Thymus (tissue), 11 donors: ENCODE measurements around the gene PTGER2. TPM values are rescaled to one million over a fixed set of nuclear protein-coding genes. Genes with fewer than 3 reads are reported as not detected.

Experiments
- DNase-seq, 9 donors: peaks; one replicate each; pipeline ENCODE4 v3.0.0-alpha.2; 2013; ENCODE audit warnings: low spot score in 9 of 9, low read depth in 6 of 9, missing footprints in 1 of 9
- H3K27ac ChIP-seq, 2 donors: one replicate each; pipeline ENCODE4 v1.5.1; 2013; ENCODE audit warnings: control low read depth in 1 of 2, low read depth in 1 of 2, low read length in 1 of 2, mild to moderate bottlenecking in 1 of 2, moderate library complexity in 1 of 2
- H3K27me3 ChIP-seq, 2 donors: one replicate each; pipeline ENCODE4 v1.5.1; 2013; ENCODE audit warnings: low read length in 1 of 2; ENCODE audit not compliant: control insufficient read depth in 2 of 2, insufficient read depth in 1 of 2
- H3K36me3 ChIP-seq, 2 donors: one replicate each; pipeline ENCODE4 v1.5.1; 2013; ENCODE audit warnings: low read length in 1 of 2, mild to moderate bottlenecking in 1 of 2, moderate library complexity in 1 of 2; ENCODE audit not compliant: control insufficient read depth in 2 of 2, insufficient read depth in 2 of 2
- H3K4me1 ChIP-seq, 2 donors: one replicate each; pipeline ENCODE4 v1.5.1; 2013; ENCODE audit warnings: low read length in 2 of 2; ENCODE audit not compliant: control insufficient read depth in 2 of 2, insufficient read depth in 2 of 2
- H3K4me3 ChIP-seq, 2 donors: one replicate each; pipeline ENCODE4 v1.5.1; 2013; ENCODE audit warnings: low read length in 2 of 2, control low read depth in 1 of 2, mild to moderate bottlenecking in 1 of 2
- H3K9me3 ChIP-seq, 2 donors: one replicate each; pipeline ENCODE4 v1.5.1; 2013; ENCODE audit warnings: low read length in 1 of 2, mild to moderate bottlenecking in 1 of 2; ENCODE audit not compliant: control insufficient read depth in 2 of 2, insufficient read depth in 1 of 2
- WGBS: extraction: QIAGEN DNeasy Blood & Tissue Kit; methylation state at CpG from one replicate; pipeline ENCODE4 v1.1.7; 2013; 5-methylcytosine and 5-hydroxymethylcytosine counted together
- polyA plus RNA-seq: library from polyadenylated mRNA; stranded (reverse); fragments of 200-250 nt; gene quantifications from one replicate; pipeline ENCODE4 v1.2.3, GENCODE V29; 2013
- total RNA-seq: library from RNA; stranded (reverse); fragments of 120-200 nt; gene quantifications from one replicate; pipeline ENCODE4 v1.2.4, GENCODE V29; 2013
- donor health status: healthy.

Gene PTGER2
- total and polyA plus RNA-seq, 2 donors = 1.4 to 2.5 TPM

GRCh38 chr14:52369305-52369801 is 55.2 kb downstream of the PTGER2 start:
- Histone ChIP-seq H3K9me3 (no peaks in the 10 kb centered on the region), H3K27me3 (no peaks in the 10 kb centered on the region), H3K4me3 (no peak overlapping the region), H3K36me3 (no peaks in the 10 kb centered on the region), H3K4me1 (no peaks in the 10 kb centered on the region), H3K27ac (no peak overlapping the region)
- no peak for DNase-seq
- WGBS = 94% methylated on average over 3 of the region's 3 CpGs

DNA sequence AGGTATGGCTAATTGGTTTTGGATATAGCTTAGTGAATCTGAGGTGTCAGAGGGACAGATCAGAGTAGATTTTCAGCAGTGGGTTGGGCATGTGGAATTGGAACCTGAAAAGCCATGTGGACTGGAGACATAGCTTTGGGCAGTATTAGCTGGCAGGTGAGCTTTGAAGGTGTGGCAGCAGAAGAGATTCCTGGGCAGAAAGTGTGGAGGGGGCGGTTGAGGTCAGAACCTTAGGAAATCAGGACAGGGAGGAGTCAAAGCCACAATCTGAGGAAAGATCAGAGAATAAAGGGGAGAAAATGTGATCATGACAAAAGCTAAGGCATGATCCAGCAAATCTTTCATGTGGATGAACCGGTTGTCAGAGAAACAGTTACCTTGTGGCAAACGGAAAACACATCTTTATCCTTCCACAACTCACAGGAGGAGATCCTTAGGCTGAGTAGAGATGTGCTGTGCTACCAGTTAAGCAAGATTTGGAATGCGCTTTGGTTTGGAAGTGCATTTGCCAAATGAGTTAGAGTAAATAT is 56.4 kb downstream of the PTGER2 start:
- no peaks in the 10 kb centered on the region for H3K4me1 ChIP-seq
- no peak overlapping the region for H3K27ac ChIP-seq
- no peaks in the 10 kb centered on the region for H3K36me3 ChIP-seq
- H3K4me3 ChIP-seq = no peak overlapping the region
- no peaks in the 10 kb centered on the region for H3K9me3 ChIP-seq
- no peak for DNase-seq
- no peaks in the 10 kb centered on the region for H3K27me3 ChIP-seq
- WGBS = 98% methylated on average over 4 of the region's 4 CpGs

GRCh38 chr14:52377940-52378339 is 63.8 kb downstream of the PTGER2 start:
- no peaks in the 10 kb centered on the region for H3K9me3 ChIP-seq
- no peaks in the 10 kb centered on the region for H3K4me1 ChIP-seq
- no peak overlapping the region for H3K27ac ChIP-seq
- DNase-seq = no peak
- no peaks in the 10 kb centered on the region for H3K36me3 ChIP-seq
- 99% methylated on average over 3 of the region's 3 CpGs for WGBS
- H3K4me3 ChIP-seq = no peak overlapping the region
- no peaks in the 10 kb centered on the region for H3K27me3 ChIP-seq

Other genes with a start within 250 kb of the PTGER2 start
- 7.5 TPM for gene NID2, start 245.3 kb upstream of the PTGER2 start, total RNA-seq
- 2.5 TPM for gene NID2, start 245.3 kb upstream of the PTGER2 start, polyA plus RNA-seq
- 0.38 TPM for gene PTGDR, start 46.6 kb upstream of the PTGER2 start, total RNA-seq
- gene PTGDR, start 46.6 kb upstream of the PTGER2 start, polyA plus RNA-seq = 0.73 TPM
- gene TXNDC16, start 238.2 kb downstream of the PTGER2 start, total RNA-seq = 10.2 TPM
- 4.1 TPM for gene TXNDC16, start 238.2 kb downstream of the PTGER2 start, polyA plus RNA-seq
- 0.52 TPM for gene GPR137C, start 238.5 kb downstream of the PTGER2 start, total RNA-seq
- 1.3 TPM for gene GPR137C, start 238.5 kb downstream of the PTGER2 start, polyA plus RNA-seq